ENCODE results near the gene BEND7.

BEND7 gene

DNA sequence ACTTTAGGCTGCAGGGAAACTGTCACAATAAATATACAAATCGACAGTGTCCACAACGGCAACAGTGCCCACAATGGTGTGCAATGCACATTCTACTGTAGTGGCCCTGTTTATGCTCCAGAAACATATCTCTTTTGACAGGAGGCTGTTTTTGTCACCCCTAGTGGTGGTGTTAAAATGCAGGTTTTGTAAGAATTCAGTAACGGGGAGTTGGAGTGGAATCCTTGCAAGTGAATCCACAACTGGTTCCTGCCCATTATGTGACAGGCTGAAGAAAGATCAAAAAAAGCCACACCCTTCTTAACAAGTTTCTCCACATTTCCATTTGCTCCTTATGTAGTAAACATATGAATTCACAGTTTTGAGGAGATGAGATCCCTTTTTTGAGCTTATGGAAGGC lies 58.5 kb downstream of the BEND7 start:
- TF ChIP-seq POLR2AphosphoS5 (IDR thresholded peaks at IDR 0.05; ENCODE audit: low read depth, low read length), result no peak
- no peak for TF ChIP-seq TAF1 (IDR thresholded peaks at IDR 0.05; ENCODE audit: borderline replicate concordance, low read depth, low read length)
- TF ChIP-seq POLR2A (IDR thresholded peaks at IDR 0.05; ENCODE audit: low read depth, low read length), result no peak
- DNase-seq (ENCODE audit: insufficient read length) (no peak), FAIRE-seq (no peak)

DNA sequence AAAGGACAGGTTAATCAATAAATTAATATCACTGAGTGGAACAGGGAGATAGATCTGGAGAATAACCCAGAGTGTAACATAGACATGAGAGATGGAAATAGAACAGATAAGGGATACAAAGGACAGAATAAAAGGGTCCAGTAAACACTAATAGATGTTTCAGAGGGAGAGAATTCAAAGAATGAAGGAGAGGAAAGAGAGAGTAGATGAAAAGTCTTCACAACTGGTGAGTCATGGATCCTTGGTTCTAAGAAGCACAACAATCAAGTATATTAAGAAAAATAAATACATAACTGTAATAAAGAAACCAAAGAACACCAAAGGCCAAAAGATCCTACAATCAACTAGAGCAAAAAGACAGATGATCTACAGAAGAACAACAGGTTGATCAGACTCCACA lies 66.3 kb downstream of the BEND7 start:
- no peak for TF ChIP-seq POLR2AphosphoS5 (IDR thresholded peaks at IDR 0.05; ENCODE audit: low read depth, low read length)
- no peak for TF ChIP-seq TAF1 (IDR thresholded peaks at IDR 0.05; ENCODE audit: borderline replicate concordance, low read depth, low read length)
- no peak for TF ChIP-seq POLR2A (IDR thresholded peaks at IDR 0.05; ENCODE audit: low read depth, low read length)
- DNase-seq (ENCODE audit: insufficient read length) (no peak), FAIRE-seq (no peak)

DNA sequence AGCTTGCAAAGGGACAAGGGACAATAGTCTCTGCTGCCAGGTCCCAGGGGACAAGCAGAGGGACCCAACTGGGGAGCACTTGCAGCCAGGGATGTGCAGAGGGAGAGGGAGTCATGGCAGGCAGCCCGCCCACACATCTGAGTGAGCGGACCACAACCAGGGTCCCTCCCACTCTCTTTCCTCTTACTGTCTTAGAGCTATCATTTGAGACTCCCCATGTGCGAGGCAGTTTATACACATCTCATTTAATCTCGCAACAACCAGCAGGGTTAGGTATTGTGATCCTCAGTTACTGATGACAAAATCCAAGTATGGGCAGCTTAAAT lies 70.2 kb downstream of the BEND7 start:
- no peak for DNase-seq (ENCODE audit: insufficient read length)
- TF ChIP-seq TAF1 (IDR thresholded peaks at IDR 0.05; ENCODE audit: borderline replicate concordance, low read depth, low read length) (no peak), POLR2A (IDR thresholded peaks at IDR 0.05; ENCODE audit: low read depth, low read length) (no peak), POLR2AphosphoS5 (IDR thresholded peaks at IDR 0.05; ENCODE audit: low read depth, low read length) (no peak)
- no peak for FAIRE-seq

DNA sequence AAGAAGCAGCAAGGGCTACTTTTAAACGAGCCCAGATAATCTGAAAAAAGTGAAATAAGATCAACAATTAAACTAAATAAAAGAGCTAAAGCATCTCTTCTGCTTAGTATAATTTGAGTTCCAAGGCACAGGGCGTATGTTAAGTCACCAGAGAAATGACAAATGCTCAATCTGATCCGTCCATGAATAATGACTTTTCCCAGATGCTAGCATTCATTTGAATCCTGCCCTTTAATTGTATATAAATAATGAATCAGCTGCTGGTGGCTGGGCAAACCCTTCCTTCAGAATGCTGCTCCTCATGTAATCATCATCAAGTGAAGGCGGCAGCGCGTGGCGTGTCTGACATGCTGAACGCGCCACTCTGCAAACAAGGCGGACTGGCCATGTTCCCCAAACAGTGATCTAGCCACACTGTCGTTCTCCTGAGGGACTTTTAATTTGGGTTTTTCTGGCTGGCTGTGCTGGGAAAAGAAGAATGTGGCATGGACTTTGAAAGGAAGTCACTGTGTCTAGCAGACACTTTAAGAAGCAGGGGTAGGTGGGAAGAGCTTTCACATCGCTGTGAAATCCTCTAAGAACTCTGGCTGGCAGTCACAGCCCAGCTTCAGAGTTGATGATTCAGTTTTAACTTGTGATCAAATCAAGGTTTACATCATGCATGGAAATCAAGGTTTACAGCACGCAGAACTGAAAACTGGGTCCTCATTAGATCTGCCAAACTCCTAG lies 70.7 kb downstream of the BEND7 start:
- DNase-seq (ENCODE audit: insufficient read length), result no peak
- TF ChIP-seq POLR2AphosphoS5 (IDR thresholded peaks at IDR 0.05; ENCODE audit: low read depth, low read length) (no peak), TAF1 (IDR thresholded peaks at IDR 0.05; ENCODE audit: borderline replicate concordance, low read depth, low read length) (no peak), POLR2A (IDR thresholded peaks at IDR 0.05; ENCODE audit: low read depth, low read length) (no peak)
- FAIRE-seq, result no peak

DNA sequence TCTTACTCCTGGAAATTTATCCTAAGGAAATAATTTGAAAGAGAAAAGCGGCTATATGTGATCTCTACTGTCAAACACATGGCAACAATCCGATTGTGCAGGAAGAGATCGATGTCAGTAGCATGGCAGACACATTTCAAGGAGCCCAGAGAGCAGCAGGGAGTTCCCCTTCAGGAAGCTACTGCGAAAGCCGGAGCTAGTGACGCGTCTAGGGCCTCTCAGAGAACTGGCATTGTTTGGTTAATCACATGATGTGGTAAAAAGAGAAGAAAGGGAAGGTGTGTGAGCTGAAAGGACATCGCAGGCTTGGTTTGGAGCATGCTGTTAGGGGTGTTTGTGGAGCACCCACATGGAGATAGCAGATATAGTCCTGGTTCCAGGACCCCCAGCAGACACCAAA lies 74.9 kb downstream of the BEND7 start:
- DNase-seq (ENCODE audit: insufficient read length), result no peak
- FAIRE-seq, result no peak
- no peak for TF ChIP-seq POLR2AphosphoS5 (IDR thresholded peaks at IDR 0.05; ENCODE audit: low read depth, low read length)
- no peak for TF ChIP-seq POLR2A (IDR thresholded peaks at IDR 0.05; ENCODE audit: low read depth, low read length)
- no peak for TF ChIP-seq TAF1 (IDR thresholded peaks at IDR 0.05; ENCODE audit: borderline replicate concordance, low read depth, low read length)

DNA sequence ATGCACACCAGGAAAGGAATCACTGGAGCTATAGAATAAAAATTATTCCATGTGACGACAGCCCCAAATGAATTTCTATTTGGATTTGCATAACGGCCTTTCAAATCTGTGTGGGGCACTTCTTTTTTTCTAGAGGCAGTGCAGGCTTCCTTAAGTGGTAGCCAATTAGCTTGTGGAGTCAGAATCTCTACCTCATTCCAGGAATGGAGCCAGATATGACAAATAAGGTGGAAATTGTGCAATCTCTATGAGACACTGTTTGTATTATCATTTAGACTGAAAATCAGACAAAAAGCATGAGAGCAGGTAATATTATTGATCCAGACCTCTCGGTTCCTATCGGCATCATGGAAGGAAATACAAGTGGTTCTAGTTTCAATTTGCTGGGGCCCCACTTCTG lies 78.7 kb downstream of the BEND7 start:
- DNase-seq (ENCODE audit: insufficient read length), result no peak

DNA sequence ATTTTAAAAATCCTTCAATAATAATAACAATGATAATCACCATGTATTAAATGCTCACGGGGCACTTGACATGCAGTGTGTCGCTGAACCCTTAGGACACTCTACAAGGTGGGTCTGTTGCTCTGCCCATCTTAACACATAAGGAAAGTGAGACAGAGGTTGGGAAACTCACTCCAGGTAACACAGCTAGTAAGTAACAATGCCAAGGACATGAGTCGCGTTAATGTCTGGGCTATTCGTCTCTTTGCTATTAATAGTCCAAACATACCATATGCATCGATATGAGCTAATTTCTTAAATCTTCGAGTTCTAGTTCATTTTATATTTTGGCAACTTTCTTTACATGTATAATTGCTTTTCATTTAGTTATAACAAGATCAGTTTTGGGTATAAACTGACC lies 79.5 kb downstream of the BEND7 start:
- no peak for DNase-seq (ENCODE audit: insufficient read length)
- TF ChIP-seq POLR2A (IDR thresholded peaks at IDR 0.05; ENCODE audit: low read depth, low read length), result no peak
- TF ChIP-seq POLR2AphosphoS5 (IDR thresholded peaks at IDR 0.05; ENCODE audit: low read depth, low read length), result no peak
- no peak for TF ChIP-seq TAF1 (IDR thresholded peaks at IDR 0.05; ENCODE audit: borderline replicate concordance, low read depth, low read length)
- FAIRE-seq, result no peak

More for the DNA sequence above, 78.7 kb downstream of the BEND7 start:
- no peak for FAIRE-seq
- TF ChIP-seq POLR2AphosphoS5 (IDR thresholded peaks at IDR 0.05; ENCODE audit: low read depth, low read length), result no peak
- no peak for TF ChIP-seq TAF1 (IDR thresholded peaks at IDR 0.05; ENCODE audit: borderline replicate concordance, low read depth, low read length)
- no peak for TF ChIP-seq POLR2A (IDR thresholded peaks at IDR 0.05; ENCODE audit: low read depth, low read length)

DNA sequence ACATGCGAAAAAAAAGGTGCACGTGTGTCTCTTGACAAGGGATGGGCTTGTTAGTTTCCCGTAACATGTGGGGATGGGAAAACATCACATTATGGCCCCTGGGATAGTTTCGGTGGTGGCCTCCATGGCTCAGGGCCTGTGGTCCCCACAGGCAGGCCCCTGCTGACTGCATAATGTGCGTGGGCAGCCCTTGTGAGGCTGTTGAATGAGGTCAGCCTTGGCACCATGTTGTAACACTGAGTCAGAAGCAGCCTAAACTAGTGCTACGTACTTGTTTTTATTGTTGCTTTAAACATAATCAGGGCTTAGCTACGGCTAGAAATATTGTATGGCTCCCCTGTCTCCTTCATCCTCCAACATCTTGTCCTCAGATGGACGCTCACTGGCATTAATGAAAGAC lies 80.6 kb downstream of the BEND7 start:
- TF ChIP-seq POLR2AphosphoS5 (IDR thresholded peaks at IDR 0.05; ENCODE audit: low read depth, low read length) (no peak), POLR2A (IDR thresholded peaks at IDR 0.05; ENCODE audit: low read depth, low read length) (no peak), TAF1 (IDR thresholded peaks at IDR 0.05; ENCODE audit: borderline replicate concordance, low read depth, low read length) (no peak)
- DNase-seq (ENCODE audit: insufficient read length) (no peak), FAIRE-seq (no peak)

DNA sequence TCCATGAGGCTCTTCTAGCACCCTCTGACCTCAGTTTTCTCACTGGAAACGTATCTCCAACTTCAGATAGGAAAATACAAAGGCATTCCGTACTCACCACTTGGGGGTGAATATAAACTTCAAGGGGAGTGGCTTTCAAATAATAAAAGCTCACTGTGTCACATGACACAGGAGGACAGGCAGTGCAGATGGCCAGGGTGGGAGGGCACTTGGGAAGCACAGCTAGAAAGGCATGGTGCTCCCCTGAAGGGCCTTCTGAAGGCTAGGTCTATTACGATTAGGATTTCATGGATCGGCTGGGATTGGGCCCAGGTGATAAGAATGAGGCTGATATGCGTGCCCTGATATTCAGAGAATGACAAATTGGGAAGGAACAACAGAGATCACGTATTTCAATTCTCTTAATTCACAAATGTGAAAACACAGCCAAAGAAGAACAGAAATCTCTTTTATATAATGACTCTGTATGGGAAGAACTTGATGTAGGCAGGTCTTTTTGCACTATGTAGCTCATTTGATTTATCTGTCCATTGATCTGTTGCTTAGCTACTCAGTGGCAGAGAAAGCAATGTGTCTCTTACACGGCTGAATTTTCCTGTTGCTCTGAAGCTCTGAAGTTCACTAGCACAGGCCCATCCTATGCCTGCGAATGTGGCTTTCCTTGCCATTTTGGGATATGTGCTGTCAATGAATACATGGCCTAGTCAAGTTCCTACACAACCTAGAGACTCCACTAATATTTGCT lies 83.0 kb downstream of the BEND7 start:
- TF ChIP-seq TAF1 (IDR thresholded peaks at IDR 0.05; ENCODE audit: borderline replicate concordance, low read depth, low read length) (no peak), POLR2A (IDR thresholded peaks at IDR 0.05; ENCODE audit: low read depth, low read length) (no peak), POLR2AphosphoS5 (IDR thresholded peaks at IDR 0.05; ENCODE audit: low read depth, low read length) (no peak)
- DNase-seq (ENCODE audit: insufficient read length) (no peak), FAIRE-seq (no peak)

DNA sequence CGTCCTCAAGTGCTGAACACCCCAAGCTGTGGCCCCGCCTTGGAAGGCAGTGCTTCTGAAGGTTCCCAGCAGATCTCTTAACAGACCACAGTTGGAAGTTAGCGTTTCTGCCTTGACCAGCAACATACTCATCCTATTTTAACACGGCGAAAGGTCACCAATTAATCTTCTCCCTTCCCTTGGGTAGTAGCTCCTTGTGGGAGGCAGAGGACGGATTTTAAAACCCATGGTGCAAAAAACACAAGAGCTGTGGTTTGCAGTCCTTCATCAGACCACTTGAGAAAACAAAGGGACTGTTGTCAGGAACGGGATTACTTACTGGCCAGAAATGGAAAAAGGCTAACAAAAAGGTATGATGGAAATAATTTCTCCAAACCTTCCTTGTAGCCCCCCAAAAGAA lies 87.3 kb downstream of the BEND7 start:
- TF ChIP-seq POLR2AphosphoS5 (IDR thresholded peaks at IDR 0.05; ENCODE audit: low read depth, low read length) (no peak), TAF1 (IDR thresholded peaks at IDR 0.05; ENCODE audit: borderline replicate concordance, low read depth, low read length) (no peak), POLR2A (IDR thresholded peaks at IDR 0.05; ENCODE audit: low read depth, low read length) (no peak)
- FAIRE-seq, result no peak

DNA sequence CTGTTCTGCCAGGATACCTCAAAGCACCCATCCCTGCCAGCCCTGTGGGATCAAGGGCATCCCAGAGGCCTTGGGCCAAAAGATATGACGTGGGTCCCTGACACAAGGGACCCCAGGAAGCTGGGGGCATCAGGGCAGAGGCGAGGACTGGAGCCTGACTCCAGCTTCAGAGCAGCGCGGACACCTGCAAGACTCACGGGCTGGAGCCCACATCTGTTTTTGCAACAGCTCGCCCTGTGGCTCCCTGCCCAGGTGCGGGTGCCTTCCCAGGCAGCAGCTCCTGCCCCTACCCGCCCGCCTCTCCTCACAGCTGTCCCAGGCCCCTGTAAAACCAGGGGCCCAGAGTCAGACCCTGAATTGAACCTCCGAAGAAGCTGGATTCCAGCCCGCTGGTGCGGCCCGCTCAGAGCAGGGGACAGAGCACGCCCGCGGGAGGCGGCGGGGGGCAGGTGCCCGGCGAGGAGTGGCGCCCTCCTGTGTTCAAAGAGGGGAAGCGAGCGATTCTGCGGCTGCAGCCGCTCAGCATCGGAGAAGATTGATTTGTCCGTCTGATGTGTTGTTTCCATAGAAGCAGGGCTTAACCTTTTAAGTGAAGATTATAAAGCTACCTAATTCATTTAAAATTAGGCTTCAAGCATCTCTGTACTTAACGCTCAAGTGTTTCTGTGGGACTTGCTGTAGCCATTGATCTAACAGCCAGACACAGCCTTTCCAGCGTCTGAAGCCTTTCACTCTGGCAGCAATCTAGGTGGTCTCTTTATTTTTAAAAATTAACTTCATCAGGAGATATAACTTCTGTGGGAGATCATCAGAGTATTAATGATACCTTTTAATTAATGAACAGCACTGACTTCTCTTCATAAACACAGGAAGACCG lies 88.4 kb downstream of the BEND7 start:
- DNase-seq (ENCODE audit: insufficient read length), result peak; percentile 68
- no peak for FAIRE-seq
- TF ChIP-seq TAF1 (IDR thresholded peaks at IDR 0.05; ENCODE audit: borderline replicate concordance, low read depth, low read length) (no peak), POLR2AphosphoS5 (IDR thresholded peaks at IDR 0.05; ENCODE audit: low read depth, low read length) (no peak), POLR2A (IDR thresholded peaks at IDR 0.05; ENCODE audit: low read depth, low read length) (no peak)

More for the DNA sequence above, 87.3 kb downstream of the BEND7 start:
- DNase-seq (ENCODE audit: insufficient read length), result no peak
